ENCODE data around the gene SYT1.

SYT1 gene

DNA sequence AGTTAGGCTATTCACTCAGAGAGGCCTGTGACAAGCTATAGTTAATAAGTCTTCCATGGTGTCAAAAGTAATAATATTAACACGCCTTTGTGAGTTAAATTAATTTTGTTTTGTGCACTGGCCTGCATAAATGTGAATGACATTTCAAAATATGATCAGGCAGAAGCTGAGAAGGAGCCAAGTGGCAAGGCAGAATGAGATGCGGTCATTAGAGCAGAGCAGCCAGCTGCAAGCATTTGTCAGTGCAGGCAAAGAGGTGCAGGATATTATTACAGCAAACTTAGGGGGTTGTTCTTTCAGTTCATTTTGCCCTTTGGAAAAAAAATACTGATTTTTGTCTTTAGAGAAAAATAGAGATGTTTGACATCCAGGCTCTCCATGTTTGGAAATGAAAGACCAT lies 461.6 kb downstream of the SYT1 start:
- TF ChIP-seq, protein P1, sequence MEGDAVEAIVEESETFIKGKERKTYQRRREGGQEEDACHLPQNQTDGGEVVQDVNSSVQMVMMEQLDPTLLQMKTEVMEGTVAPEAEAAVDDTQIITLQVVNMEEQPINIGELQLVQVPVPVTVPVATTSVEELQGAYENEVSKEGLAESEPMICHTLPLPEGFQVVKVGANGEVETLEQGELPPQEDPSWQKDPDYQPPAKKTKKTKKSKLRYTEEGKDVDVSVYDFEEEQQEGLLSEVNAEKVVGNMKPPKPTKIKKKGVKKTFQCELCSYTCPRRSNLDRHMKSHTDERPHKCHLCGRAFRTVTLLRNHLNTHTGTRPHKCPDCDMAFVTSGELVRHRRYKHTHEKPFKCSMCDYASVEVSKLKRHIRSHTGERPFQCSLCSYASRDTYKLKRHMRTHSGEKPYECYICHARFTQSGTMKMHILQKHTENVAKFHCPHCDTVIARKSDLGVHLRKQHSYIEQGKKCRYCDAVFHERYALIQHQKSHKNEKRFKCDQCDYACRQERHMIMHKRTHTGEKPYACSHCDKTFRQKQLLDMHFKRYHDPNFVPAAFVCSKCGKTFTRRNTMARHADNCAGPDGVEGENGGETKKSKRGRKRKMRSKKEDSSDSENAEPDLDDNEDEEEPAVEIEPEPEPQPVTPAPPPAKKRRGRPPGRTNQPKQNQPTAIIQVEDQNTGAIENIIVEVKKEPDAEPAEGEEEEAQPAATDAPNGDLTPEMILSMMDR (IDR thresholded peaks at IDR 0.05), result no peak
- no peak for TF ChIP-seq ZFX (IDR thresholded peaks at IDR 0.05; ENCODE audit: borderline replicate concordance)
- no peak overlapping the region for H3K27ac ChIP-seq

- no peak for TF ChIP-seq ZFX (IDR thresholded peaks at IDR 0.05; ENCODE audit: borderline replicate concordance)
- TF ChIP-seq, protein P1 (IDR thresholded peaks at IDR 0.05), result no peak
Observed at GRCh38 chr12:79326663-79327062, 462.1 kb downstream of the SYT1 start.

GRCh38 chr12:79327465-79327864 lies 462.9 kb downstream of the SYT1 start:
- H3K27ac ChIP-seq, result no peak overlapping the region
- no peak for TF ChIP-seq ZFX (IDR thresholded peaks at IDR 0.05; ENCODE audit: borderline replicate concordance)
- TF ChIP-seq, protein P1 (IDR thresholded peaks at IDR 0.05), result no peak

More at GRCh38 chr12:79326663-79327062, 462.1 kb downstream of the SYT1 start:
- no peak overlapping the region for H3K27ac ChIP-seq

GRCh38 chr12:79329933-79330332 lies 465.4 kb downstream of the SYT1 start:
- no peak overlapping the region for H3K27ac ChIP-seq
- no peak for TF ChIP-seq ZFX (IDR thresholded peaks at IDR 0.05; ENCODE audit: borderline replicate concordance)
- TF ChIP-seq, protein P1 (IDR thresholded peaks at IDR 0.05), result no peak

DNA sequence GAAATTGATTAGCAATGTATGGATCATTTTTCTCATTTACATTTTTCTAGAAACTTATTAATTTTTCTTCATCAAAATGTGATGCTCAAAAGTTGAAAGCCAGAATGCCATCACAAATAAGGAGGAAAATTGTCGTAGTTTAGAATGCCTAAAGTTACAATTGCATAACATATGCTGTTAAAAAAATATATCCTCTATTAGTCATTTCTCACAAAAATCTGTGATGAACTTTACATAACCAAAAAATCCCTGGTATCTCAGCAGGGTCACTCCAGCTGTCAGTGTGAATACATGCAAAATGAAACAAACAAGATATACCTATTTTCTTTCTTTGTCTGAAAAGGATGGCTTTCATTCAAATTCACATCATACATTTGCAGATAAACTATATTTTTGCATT lies 467.3 kb downstream of the SYT1 start:
- no peak for TF ChIP-seq ZFX (IDR thresholded peaks at IDR 0.05; ENCODE audit: borderline replicate concordance)
- TF ChIP-seq, protein P1 (IDR thresholded peaks at IDR 0.05), result no peak
- H3K27ac ChIP-seq, result no peak overlapping the region

GRCh38 chr12:79333144-79333543 lies 468.6 kb downstream of the SYT1 start:
- no peak overlapping the region for H3K27ac ChIP-seq
- TF ChIP-seq, protein P1 (IDR thresholded peaks at IDR 0.05), result no peak
- TF ChIP-seq ZFX (IDR thresholded peaks at IDR 0.05; ENCODE audit: borderline replicate concordance), result no peak

DNA sequence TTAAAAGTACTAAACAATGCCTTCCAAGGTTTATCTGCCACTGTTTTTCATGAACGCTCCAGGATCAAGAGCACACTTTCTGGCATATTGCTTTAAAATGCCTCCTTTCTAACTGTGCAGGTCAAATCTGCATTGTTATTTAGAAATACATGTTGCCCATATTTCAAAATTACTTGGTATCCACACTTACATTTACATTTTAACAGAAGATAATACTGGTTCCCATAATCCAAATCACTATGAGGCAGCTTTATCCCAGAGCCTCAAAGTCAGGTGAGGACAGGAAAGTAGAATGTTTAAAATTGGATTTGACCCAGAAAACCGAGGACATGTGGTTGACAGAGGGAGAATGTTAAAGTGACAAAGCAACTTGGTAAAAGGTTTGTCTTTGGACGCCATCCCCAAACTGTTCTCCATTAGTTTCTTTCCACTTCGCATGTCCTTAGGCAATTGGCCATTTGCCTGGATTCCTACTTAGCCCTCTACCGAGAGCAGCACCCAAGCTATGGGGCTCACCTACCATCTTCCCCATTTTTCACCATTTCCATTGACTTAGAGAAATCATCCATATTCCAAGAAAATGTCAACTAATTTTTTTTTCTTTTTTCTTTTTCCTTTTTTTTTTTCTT lies 473.2 kb downstream of the SYT1 start:
- no peak for TF ChIP-seq ZFX (IDR thresholded peaks at IDR 0.05; ENCODE audit: borderline replicate concordance)
- TF ChIP-seq, protein P1 (IDR thresholded peaks at IDR 0.05), result no peak
- no peak overlapping the region for H3K27ac ChIP-seq

Data from 22Rv1 (cell line).